Measurements from ENCODE around the gene DOK5. TPM values are rescaled to one million over a fixed set of nuclear protein-coding genes. Genes with fewer than 3 reads are reported as not detected.

The DOK5 gene
- total RNA-seq, 2 donors from 2014 or later, result 4.6 to 6.7 TPM

GRCh38 chr20:54526801-54527200 is 51.4 kb downstream of the DOK5 start:
- Mint-ChIP-seq H3K4me3 (no peak overlapping the region), H3K36me3 (ENCODE audit: low read depth) (peaks cover 4% of the 10 kb centered on the region), H3K27me3 (ENCODE audit: insufficient read depth) (no peaks in the 10 kb centered on the region), H3K9me3 (peaks cover 16% of the 10 kb centered on the region), H3K27ac (no peak overlapping the region), H3K4me1 (peaks cover 30% of the 10 kb centered on the region)
- H3K27me3 ChIP-seq (ENCODE audit: control insufficient read depth, insufficient read depth, low read length, poor library complexity, severe bottlenecking), result no peaks in the 10 kb centered on the region
- WGBS, 2 experiments (ENCODE audit: insufficient coverage in 1 of 2, insufficient read length in 1 of 2), result 86 to 100% methylated on average over 1 of the region's 1 CpG
- no peak for TF ChIP-seq CTCF (conservative IDR thresholded peaks at IDR 0.05)
- no peaks in the 10 kb centered on the region for H3K36me3 ChIP-seq (ENCODE audit: control insufficient read depth, insufficient read depth, low read length)
- no peaks in the 10 kb centered on the region for H3K4me1 ChIP-seq (ENCODE audit: control insufficient read depth, insufficient read depth, low read length)
- peak overlapping the region; percentile 86 for H3K27ac ChIP-seq (ENCODE audit: low read depth, low read length)
- H3K9ac ChIP-seq (ENCODE audit: extremely low read depth, low read length, poor library complexity, severe bottlenecking), result no peak overlapping the region
- peaks cover 14% of the 10 kb centered on the region for H3K9me3 ChIP-seq (ENCODE audit: control insufficient read depth, low read length)
- no peak for DNase-seq
- no peak overlapping the region for H3K4me3 ChIP-seq (ENCODE audit: low read length)

GRCh38 chr20:54532573-54532972 is 57.2 kb downstream of the DOK5 start:
- no peak overlapping the region for H3K4me3 Mint-ChIP-seq
- Histone ChIP-seq H3K4me3 (ENCODE audit: low read length) (no peak overlapping the region), H3K27me3 (ENCODE audit: control insufficient read depth, insufficient read depth, low read length, poor library complexity, severe bottlenecking) (no peaks in the 10 kb centered on the region), H3K9ac (ENCODE audit: extremely low read depth, low read length, poor library complexity, severe bottlenecking) (no peak overlapping the region), H3K9me3 (ENCODE audit: control insufficient read depth, low read length) (peaks cover 14% of the 10 kb centered on the region), H3K4me1 (ENCODE audit: control insufficient read depth, insufficient read depth, low read length) (no peaks in the 10 kb centered on the region), H3K27ac (ENCODE audit: low read depth, low read length) (no peak overlapping the region), H3K36me3 (ENCODE audit: control insufficient read depth, insufficient read depth, low read length) (no peaks in the 10 kb centered on the region)
- H3K36me3 Mint-ChIP-seq (ENCODE audit: low read depth), result peaks cover 7% of the 10 kb centered on the region
- no peaks in the 10 kb centered on the region for H3K27me3 Mint-ChIP-seq (ENCODE audit: insufficient read depth)
- H3K4me1 Mint-ChIP-seq, result peaks cover 5% of the 10 kb centered on the region
- peaks cover 18% of the 10 kb centered on the region for H3K9me3 Mint-ChIP-seq
- TF ChIP-seq CTCF (conservative IDR thresholded peaks at IDR 0.05), result no peak
- DNase-seq, result no peak
- WGBS, 2 experiments (ENCODE audit: insufficient coverage in 1 of 2, insufficient read length in 1 of 2), result 96 to 100% methylated on average over 2 to 3 of the region's 3 CpGs
- no peak overlapping the region for H3K27ac Mint-ChIP-seq

- DNase-seq, result no peak
- Histone ChIP-seq H3K4me3 (ENCODE audit: low read length) (no peak overlapping the region), H3K4me1 (ENCODE audit: control insufficient read depth, insufficient read depth, low read length) (no peaks in the 10 kb centered on the region), H3K27me3 (ENCODE audit: control insufficient read depth, insufficient read depth, low read length, poor library complexity, severe bottlenecking) (no peaks in the 10 kb centered on the region), H3K27ac (ENCODE audit: low read depth, low read length) (no peak overlapping the region), H3K36me3 (ENCODE audit: control insufficient read depth, insufficient read depth, low read length) (no peaks in the 10 kb centered on the region), H3K9me3 (ENCODE audit: control insufficient read depth, low read length) (peaks cover 18% of the 10 kb centered on the region), H3K9ac (ENCODE audit: extremely low read depth, low read length, poor library complexity, severe bottlenecking) (no peak overlapping the region)
- WGBS, 2 experiments (ENCODE audit: insufficient coverage in 1 of 2, insufficient read length in 1 of 2), result 83 to 96% methylated on average over 2 to 4 of the region's 4 CpGs
- H3K4me1 Mint-ChIP-seq, result peaks cover 5% of the 10 kb centered on the region
- peaks cover 7% of the 10 kb centered on the region for H3K36me3 Mint-ChIP-seq (ENCODE audit: low read depth)
- H3K9me3 Mint-ChIP-seq, result peaks cover 22% of the 10 kb centered on the region
- H3K4me3 Mint-ChIP-seq, result no peak overlapping the region
- no peaks in the 10 kb centered on the region for H3K27me3 Mint-ChIP-seq (ENCODE audit: insufficient read depth)
- no peak for TF ChIP-seq CTCF (conservative IDR thresholded peaks at IDR 0.05)
- H3K27ac Mint-ChIP-seq, result no peak overlapping the region
Observed at GRCh38 chr20:54534101-54534500, 58.7 kb downstream of the DOK5 start.

Measured in endodermal cell (in vitro differentiated cells).